T-helper 2 cell treated with Interferon-gamma antibody and Interleukin-4, amounts not matched to agents 5 μg/mL and 100 μg/mL, for 36 hours (primary cell): ENCODE measurements around the gene AFF1.
"Not testable (repeated sequence)": the region's sequence is repeated elsewhere in the genome, so short reads cannot be mapped to it uniquely, and the experiment has no call there.

Source experiments
- DNase-seq: peaks from one replicate; pipeline ENCODE4 v3.0.0; 2021; ENCODE audit warnings: low spot score
- H3K27ac Mint-ChIP-seq: one replicate; pipeline ENCODE4 v1.8.0; 2021; ENCODE audit warnings: mild to moderate bottlenecking, mixed read lengths
- H3K27me3 Mint-ChIP-seq: one replicate; pipeline ENCODE4 v1.8.0; 2021; ENCODE audit warnings: low read depth, mixed read lengths
- H3K36me3 Mint-ChIP-seq: one replicate; pipeline ENCODE4 v1.8.0; 2021; ENCODE audit warnings: low read depth, mixed read lengths
- H3K4me1 Mint-ChIP-seq: one replicate; pipeline ENCODE4 v1.8.0; 2021; ENCODE audit warnings: low read depth, mixed read lengths
- H3K4me3 Mint-ChIP-seq: one replicate; pipeline ENCODE4 v1.8.0; 2022; ENCODE audit warnings: mild to moderate bottlenecking, moderate library complexity, mixed read lengths
- H3K9me3 Mint-ChIP-seq: one replicate; pipeline ENCODE4 v1.8.0; 2021; ENCODE audit warnings: mixed read lengths

AFF1 gene

GRCh38 chr4:87072545-87072944 is 137.7 kb downstream of the AFF1 start:
- not testable (repeated sequence) for DNase-seq, H3K9me3 Mint-ChIP-seq, H3K27ac Mint-ChIP-seq, H3K27me3 Mint-ChIP-seq, H3K36me3 Mint-ChIP-seq
- peak overlapping the region; percentile 80 for H3K4me3 Mint-ChIP-seq
- H3K4me1 Mint-ChIP-seq = peaks cover 40% of the 10 kb centered on the region

DNA sequence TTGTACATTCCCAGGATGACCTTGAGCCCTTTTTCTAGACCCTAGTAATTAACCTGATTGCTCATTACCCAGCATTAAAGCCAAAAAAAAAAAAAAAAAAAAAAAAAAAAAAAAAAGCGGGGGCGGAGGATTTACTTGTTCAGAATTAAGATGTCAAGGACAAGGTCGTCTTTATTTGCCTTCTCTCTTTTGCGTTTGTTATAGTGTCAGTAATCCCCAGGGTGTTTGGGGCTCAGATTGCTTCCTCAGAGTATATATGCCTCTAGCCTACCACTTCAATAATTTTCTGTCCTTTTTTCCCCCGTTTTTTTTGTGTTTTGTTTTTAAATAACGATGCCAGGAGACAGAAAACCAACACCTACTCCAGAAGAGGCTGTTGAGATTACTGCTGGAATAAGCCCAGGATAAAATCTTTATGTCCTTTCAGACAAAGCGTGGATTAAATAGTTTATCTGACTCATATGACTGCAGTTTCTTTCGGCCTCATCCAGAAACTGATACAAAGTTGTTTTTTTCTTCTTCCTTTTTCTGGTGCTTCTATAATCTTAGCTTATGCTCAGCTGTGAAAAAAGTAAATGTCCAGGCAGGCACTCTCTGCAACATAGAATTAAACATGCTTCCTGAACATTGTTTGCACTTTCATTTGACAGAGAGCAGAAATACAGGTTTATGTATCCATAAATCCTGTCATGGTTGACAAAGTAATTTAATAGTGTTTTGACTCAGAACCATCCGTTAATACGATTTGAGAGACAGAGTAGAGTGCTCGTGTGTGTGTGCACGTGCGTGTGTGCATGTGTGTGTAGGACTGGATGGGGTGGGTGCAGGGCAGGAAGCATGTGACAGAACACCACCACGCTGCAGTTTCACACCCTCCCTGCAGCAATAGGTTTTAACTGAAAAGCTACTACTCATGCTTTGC is 138.6 kb downstream of the AFF1 start:
- peak; percentile 51 for DNase-seq
- Mint-ChIP-seq H3K4me3 (peak overlapping the region; percentile 80), H3K9me3 (no peaks in the 10 kb centered on the region), H3K4me1 (peaks cover 45% of the 10 kb centered on the region), H3K27ac (peak overlapping the region; percentile 83), H3K36me3 (peaks cover 7% of the 10 kb centered on the region), H3K27me3 (no peaks in the 10 kb centered on the region)

- H3K27ac Mint-ChIP-seq = peak overlapping the region; percentile 83
- peaks cover 45% of the 10 kb centered on the region for H3K4me1 Mint-ChIP-seq
- H3K4me3 Mint-ChIP-seq = peak overlapping the region; percentile 80
- H3K27me3 Mint-ChIP-seq = no peaks in the 10 kb centered on the region
- peaks cover 7% of the 10 kb centered on the region for H3K36me3 Mint-ChIP-seq
- no peak for DNase-seq
- no peaks in the 10 kb centered on the region for H3K9me3 Mint-ChIP-seq
These were observed 139.3 kb downstream of the AFF1 start for GRCh38 chr4:87074121-87074488.

- no peaks in the 10 kb centered on the region for H3K27me3 Mint-ChIP-seq
- no peak overlapping the region for H3K27ac Mint-ChIP-seq
- no peaks in the 10 kb centered on the region for H3K9me3 Mint-ChIP-seq
- H3K36me3 Mint-ChIP-seq = peaks cover 11% of the 10 kb centered on the region
- DNase-seq = no peak
- H3K4me3 Mint-ChIP-seq = no peak overlapping the region
- H3K4me1 Mint-ChIP-seq = peaks cover 52% of the 10 kb centered on the region
These were observed 141.1 kb downstream of the AFF1 start for GRCh38 chr4:87075876-87076275.

- no peaks in the 10 kb centered on the region for H3K27me3 Mint-ChIP-seq
- no peaks in the 10 kb centered on the region for H3K9me3 Mint-ChIP-seq
- no peak for DNase-seq
- no peak overlapping the region for H3K27ac Mint-ChIP-seq
- no peak overlapping the region for H3K4me3 Mint-ChIP-seq
- H3K4me1 Mint-ChIP-seq = peaks cover 46% of the 10 kb centered on the region
- H3K36me3 Mint-ChIP-seq = peaks cover 8% of the 10 kb centered on the region
These were observed 142.0 kb downstream of the AFF1 start for GRCh38 chr4:87076690-87077358.

- peaks cover 40% of the 10 kb centered on the region for H3K4me1 Mint-ChIP-seq
- H3K4me3 Mint-ChIP-seq = no peak overlapping the region
- no peaks in the 10 kb centered on the region for H3K9me3 Mint-ChIP-seq
- H3K36me3 Mint-ChIP-seq = peaks cover 8% of the 10 kb centered on the region
- no peaks in the 10 kb centered on the region for H3K27me3 Mint-ChIP-seq
- no peak overlapping the region for H3K27ac Mint-ChIP-seq
- DNase-seq = no peak
These were observed 143.2 kb downstream of the AFF1 start for GRCh38 chr4:87077914-87078585.

DNA sequence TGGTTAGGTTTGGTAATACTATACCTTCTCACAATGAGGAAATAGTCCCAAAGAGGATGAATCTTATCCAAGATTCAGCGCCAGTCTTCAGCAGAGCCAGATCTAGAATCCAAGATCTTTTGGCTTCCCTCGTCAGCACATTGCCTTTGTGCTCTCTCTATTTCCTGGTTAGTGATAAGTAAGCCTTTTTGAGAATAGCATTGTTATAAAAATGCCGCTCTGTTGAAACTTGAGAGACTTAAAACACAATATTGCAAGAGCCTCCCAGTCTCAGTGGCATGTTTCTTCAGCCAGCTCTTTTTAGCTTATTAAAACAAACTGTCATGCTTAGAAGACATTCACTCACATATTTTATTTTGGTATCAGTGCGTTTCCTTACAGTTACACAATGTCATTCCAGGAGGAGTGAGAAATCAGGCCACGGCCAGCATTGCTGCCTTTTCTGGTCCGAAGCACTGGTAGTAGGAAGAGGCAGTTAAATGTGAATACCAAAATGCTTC is 144.2 kb downstream of the AFF1 start:
- Mint-ChIP-seq H3K4me1 (peaks cover 35% of the 10 kb centered on the region), H3K27ac (no peak overlapping the region), H3K36me3 (peaks cover 9% of the 10 kb centered on the region), H3K27me3 (no peaks in the 10 kb centered on the region), H3K4me3 (no peak overlapping the region), H3K9me3 (no peaks in the 10 kb centered on the region)
- DNase-seq = no peak

DNA sequence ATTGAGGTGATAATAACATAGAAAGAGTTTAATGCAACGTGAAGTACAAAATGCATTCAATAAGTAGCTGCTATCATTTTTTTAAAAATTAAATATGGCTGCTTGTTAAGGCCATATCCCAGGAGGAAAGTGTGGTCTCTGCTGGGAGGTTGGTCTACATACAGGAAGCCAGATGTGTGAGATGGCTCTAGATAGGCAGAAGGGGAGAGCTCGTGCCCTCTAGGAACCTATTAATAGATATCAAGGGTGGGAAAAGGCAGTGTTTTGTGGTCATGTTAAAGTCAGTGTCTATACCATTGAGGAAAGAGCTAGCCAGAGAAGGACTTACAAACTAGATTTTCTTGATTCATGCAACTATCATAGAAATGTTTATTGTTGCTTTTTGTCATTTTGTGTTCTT is 145.2 kb downstream of the AFF1 start:
- peaks cover 15% of the 10 kb centered on the region for H3K36me3 Mint-ChIP-seq
- no peaks in the 10 kb centered on the region for H3K9me3 Mint-ChIP-seq
- peaks cover 32% of the 10 kb centered on the region for H3K4me1 Mint-ChIP-seq
- no peak overlapping the region for H3K27ac Mint-ChIP-seq
- no peak for DNase-seq
- H3K27me3 Mint-ChIP-seq = no peaks in the 10 kb centered on the region
- H3K4me3 Mint-ChIP-seq = no peak overlapping the region

GRCh38 chr4:87080462-87080861 is 145.7 kb downstream of the AFF1 start:
- no peaks in the 10 kb centered on the region for H3K9me3 Mint-ChIP-seq
- H3K4me1 Mint-ChIP-seq = peaks cover 29% of the 10 kb centered on the region
- peaks cover 13% of the 10 kb centered on the region for H3K36me3 Mint-ChIP-seq
- DNase-seq = no peak
- H3K4me3 Mint-ChIP-seq = no peak overlapping the region
- H3K27me3 Mint-ChIP-seq = no peaks in the 10 kb centered on the region
- no peak overlapping the region for H3K27ac Mint-ChIP-seq

- Mint-ChIP-seq H3K27ac (no peak overlapping the region), H3K4me1 (peaks cover 25% of the 10 kb centered on the region)
- no peak for DNase-seq
These were observed 147.0 kb downstream of the AFF1 start for GRCh38 chr4:87081826-87082225.

DNA sequence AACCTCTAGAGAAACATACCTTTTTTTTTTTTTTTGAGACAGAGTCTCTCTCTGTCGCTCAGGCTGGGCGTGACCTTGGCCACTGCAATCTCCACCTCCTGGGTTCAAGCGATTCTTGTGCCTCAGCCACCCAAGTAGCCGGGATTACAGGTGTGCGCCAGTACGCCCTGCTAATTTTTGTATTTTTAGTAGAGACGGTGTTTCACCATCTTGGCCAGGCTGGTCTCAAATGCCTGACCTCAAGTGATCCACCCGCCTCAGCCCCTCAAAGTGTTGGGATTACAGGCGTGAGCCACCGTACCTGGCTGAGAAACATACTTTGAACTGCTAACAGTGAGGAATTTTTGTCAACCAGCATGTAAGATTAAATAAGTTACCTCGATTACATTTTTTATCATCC is 150.9 kb downstream of the AFF1 start:
- not testable (repeated sequence) for H3K27ac Mint-ChIP-seq, DNase-seq, H3K4me3 Mint-ChIP-seq, H3K27me3 Mint-ChIP-seq, H3K9me3 Mint-ChIP-seq
- peaks cover 20% of the 10 kb centered on the region for H3K36me3 Mint-ChIP-seq
- H3K4me1 Mint-ChIP-seq = peaks cover 15% of the 10 kb centered on the region

More at GRCh38 chr4:87081826-87082225, 147.0 kb downstream of the AFF1 start:
- H3K27me3 Mint-ChIP-seq = no peaks in the 10 kb centered on the region
- no peaks in the 10 kb centered on the region for H3K9me3 Mint-ChIP-seq
- peaks cover 22% of the 10 kb centered on the region for H3K36me3 Mint-ChIP-seq
- no peak overlapping the region for H3K4me3 Mint-ChIP-seq

GRCh38 chr4:87086143-87086805 is 151.5 kb downstream of the AFF1 start:
- no peaks in the 10 kb centered on the region for H3K27me3 Mint-ChIP-seq
- no peak overlapping the region for H3K27ac Mint-ChIP-seq
- no peak overlapping the region for H3K4me3 Mint-ChIP-seq
- peaks cover 15% of the 10 kb centered on the region for H3K4me1 Mint-ChIP-seq
- DNase-seq = no peak
- peaks cover 20% of the 10 kb centered on the region for H3K36me3 Mint-ChIP-seq
- H3K9me3 Mint-ChIP-seq = no peaks in the 10 kb centered on the region

DNA sequence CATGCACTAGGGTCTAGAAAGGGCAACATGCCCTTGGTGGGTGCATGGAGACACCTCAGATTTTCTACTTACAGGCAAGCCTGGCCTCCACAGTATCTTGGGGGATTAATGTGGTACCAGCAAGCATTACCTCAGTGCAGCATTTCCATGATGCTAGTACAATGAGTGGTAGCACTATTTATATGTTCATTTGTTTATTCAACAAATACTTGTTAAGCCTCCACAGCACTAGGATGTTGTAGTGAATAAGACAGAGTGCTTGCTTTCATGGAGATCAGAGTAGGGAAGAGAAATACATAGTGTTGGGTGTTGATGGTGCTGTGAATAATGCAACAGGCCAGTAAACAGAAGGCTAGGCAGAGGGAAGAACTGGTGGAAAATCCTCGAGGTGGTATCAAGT is 152.2 kb downstream of the AFF1 start:
- no peak overlapping the region for H3K4me3 Mint-ChIP-seq
- no peaks in the 10 kb centered on the region for H3K9me3 Mint-ChIP-seq
- H3K36me3 Mint-ChIP-seq = peaks cover 24% of the 10 kb centered on the region
- H3K4me1 Mint-ChIP-seq = peaks cover 15% of the 10 kb centered on the region
- no peak overlapping the region for H3K27ac Mint-ChIP-seq
- no peaks in the 10 kb centered on the region for H3K27me3 Mint-ChIP-seq
- no peak for DNase-seq
